ENCODE measurements around the gene KIF18B.
A peak's percentile ranks its signal among the peaks of the same experiment; 100 is the strongest.

Gene KIF18B

GRCh38 chr17:44965481-44966234, 18.1 kb upstream of the KIF18B start:
- H3K4me3 ChIP-seq (ENCODE audit: low read length): no peak overlapping the region
- no peak for TF ChIP-seq ZNF274 (IDR thresholded peaks at IDR 0.05; ENCODE audit: low read depth, low read length)

- no peak for TF ChIP-seq ZNF274 (IDR thresholded peaks at IDR 0.05; ENCODE audit: low read depth, low read length)
- no peak overlapping the region for H3K4me3 ChIP-seq (ENCODE audit: low read length)
These were observed 14.4 kb upstream of the KIF18B start for GRCh38 chr17:44961921-44962350.

GRCh38 chr17:44960691-44961090, 13.1 kb upstream of the KIF18B start:
- no peak for TF ChIP-seq ZNF274 (IDR thresholded peaks at IDR 0.05; ENCODE audit: low read depth, low read length)
- no peak overlapping the region for H3K4me3 ChIP-seq (ENCODE audit: low read length)

GRCh38 chr17:44959821-44960531, 12.4 kb upstream of the KIF18B start:
- no peak overlapping the region for H3K4me3 ChIP-seq (ENCODE audit: low read length)
- TF ChIP-seq ZNF274 (IDR thresholded peaks at IDR 0.05; ENCODE audit: low read depth, low read length): no peak

- TF ChIP-seq ZNF274 (IDR thresholded peaks at IDR 0.05; ENCODE audit: low read depth, low read length): no peak
- no peak overlapping the region for H3K4me3 ChIP-seq (ENCODE audit: low read length)
These were observed 9.7 kb upstream of the KIF18B start for GRCh38 chr17:44956998-44957981.

GRCh38 chr17:44955674-44956425, 8.3 kb upstream of the KIF18B start:
- TF ChIP-seq ZNF274 (IDR thresholded peaks at IDR 0.05; ENCODE audit: low read depth, low read length): no peak
- H3K4me3 ChIP-seq (ENCODE audit: low read length): no peak overlapping the region

GRCh38 chr17:44952946-44953475, 5.4 kb upstream of the KIF18B start:
- TF ChIP-seq ZNF274 (IDR thresholded peaks at IDR 0.05; ENCODE audit: low read depth, low read length): no peak
- no peak overlapping the region for H3K4me3 ChIP-seq (ENCODE audit: low read length)

- H3K4me3 ChIP-seq (ENCODE audit: low read length): peak overlapping the region; percentile 65; the same call in 1 of the 2 replicates
- TF ChIP-seq ZNF274 (IDR thresholded peaks at IDR 0.05; ENCODE audit: low read depth, low read length): no peak
These were observed 782 bp upstream of the KIF18B start for GRCh38 chr17:44948315-44948795.

GRCh38 chr17:44945652-44946051, 1.9 kb downstream of the KIF18B start:
- H3K4me3 ChIP-seq (ENCODE audit: low read length): peak overlapping the region; percentile 5; the same call in 1 of the 2 replicates

- TF ChIP-seq ZNF274 (IDR thresholded peaks at IDR 0.05; ENCODE audit: low read depth, low read length): no peak
- H3K4me3 ChIP-seq (ENCODE audit: low read length): no peak overlapping the region
These were observed 5.1 kb downstream of the KIF18B start for GRCh38 chr17:44942456-44942855.

- TF ChIP-seq ZNF274 (IDR thresholded peaks at IDR 0.05; ENCODE audit: low read depth, low read length): no peak
- H3K4me3 ChIP-seq (ENCODE audit: low read length): no peak overlapping the region
These were observed 5.8 kb downstream of the KIF18B start for GRCh38 chr17:44941712-44942331.

GRCh38 chr17:44940768-44941167, 6.8 kb downstream of the KIF18B start:
- H3K4me3 ChIP-seq (ENCODE audit: low read length): no peak overlapping the region
- no peak for TF ChIP-seq ZNF274 (IDR thresholded peaks at IDR 0.05; ENCODE audit: low read depth, low read length)

GRCh38 chr17:44940317-44940716, 7.3 kb downstream of the KIF18B start:
- no peak for TF ChIP-seq ZNF274 (IDR thresholded peaks at IDR 0.05; ENCODE audit: low read depth, low read length)

More at GRCh38 chr17:44940317-44940716, 7.3 kb downstream of the KIF18B start:
- H3K4me3 ChIP-seq (ENCODE audit: low read length): no peak overlapping the region

All from GM08714 (cell line).